Keratinocyte (primary cell): ENCODE results near the gene SYT6. TPM values are rescaled to one million over a fixed set of nuclear protein-coding genes. Genes with fewer than 3 reads are reported as not detected.

Source experiments
- DNase-seq: peaks from one replicate; pipeline ENCODE4 v3.0.0-alpha.2; 2011; ENCODE audit warnings: low read depth, missing footprints, low spot score
- FAIRE-seq: peaks from 2 replicates; lab custom pipeline; 2011; peaks lifted over from hg19 to GRCh38; lab: Jason Lieb, UNC
- H2AFZ ChIP-seq: 2 replicates; pipeline ENCODE4 v1.6.0; 2012; ENCODE audit warnings: low read length, control low read depth, inconsistent platforms; ENCODE audit not compliant: control insufficient read depth
- H3K27ac ChIP-seq: 2 replicates; pipeline ENCODE4 v1.5.1; 2011; ENCODE audit warnings: low read length; ENCODE audit not compliant: control insufficient read depth, insufficient read depth
- H3K27me3 ChIP-seq: 3 replicates; pipeline ENCODE4 v1.6.0; 2011; ENCODE audit warnings: low read length; ENCODE audit not compliant: control insufficient read depth, insufficient read depth; ENCODE audit errors: extremely low read depth
- H3K36me3 ChIP-seq, 2 experiments: 2 replicates in 1 of 2; 3 replicates in 1 of 2; pipeline ENCODE4 v1.5.1; 2011; ENCODE audit warnings: low read length in 2 of 2, mild to moderate bottlenecking in 1 of 2; ENCODE audit not compliant: control insufficient read depth in 2 of 2, insufficient read depth in 2 of 2; ENCODE audit errors: extremely low read depth in 1 of 2
- H3K4me1 ChIP-seq: 3 replicates; pipeline ENCODE4 v1.5.1; 2011; ENCODE audit warnings: low read length; ENCODE audit not compliant: control insufficient read depth, insufficient read depth; ENCODE audit errors: extremely low read depth
- H3K4me2 ChIP-seq: 3 replicates; pipeline ENCODE4 v1.6.0; 2011; ENCODE audit warnings: low read depth, low read length; ENCODE audit not compliant: control insufficient read depth, insufficient read depth; ENCODE audit errors: extremely low read depth
- H3K4me3 ChIP-seq, 3 experiments: fragments of 200-600 bp in 1 of 3; sonication (generic) in 1 of 3; 2 replicates in 2 of 3; 3 replicates in 1 of 3; pipeline ENCODE4 v1.5.1; 2011 to 2016; ENCODE audit warnings: low read length in 3 of 3, mild to moderate bottlenecking in 3 of 3, control low read depth in 2 of 3, inconsistent platforms in 1 of 3, low read depth in 1 of 3, mixed read lengths in 1 of 3, mixed run types in 1 of 3, moderate library complexity in 1 of 3; ENCODE audit not compliant: control insufficient read depth in 2 of 3, insufficient read depth in 2 of 3; ENCODE audit errors: extremely low read depth in 1 of 3
- H3K79me2 ChIP-seq: 2 replicates; pipeline ENCODE4 v1.6.0; 2012; ENCODE audit warnings: low read length; ENCODE audit not compliant: control insufficient read depth, insufficient read depth
- H3K9ac ChIP-seq: 3 replicates; pipeline ENCODE4 v1.6.0; 2011; ENCODE audit warnings: low read length; ENCODE audit not compliant: control insufficient read depth, insufficient read depth; ENCODE audit errors: extremely low read depth
- H3K9me1 ChIP-seq: 3 replicates; pipeline ENCODE4 v1.6.0; 2011; ENCODE audit warnings: low read length; ENCODE audit not compliant: control insufficient read depth, insufficient read depth; ENCODE audit errors: extremely low read depth
- H3K9me3 ChIP-seq: 2 replicates; pipeline ENCODE4 v1.5.1; 2012; ENCODE audit warnings: low read depth, low read length; ENCODE audit not compliant: control insufficient read depth
- H4K20me1 ChIP-seq: 3 replicates; pipeline ENCODE4 v1.6.0; 2011; ENCODE audit warnings: low read length; ENCODE audit not compliant: control insufficient read depth, insufficient read depth; ENCODE audit errors: extremely low read depth
- EZH2 ChIP-seq: IDR thresholded peaks from one replicate; pipeline ENCODE4 v1.6.1; 2012; ENCODE audit warnings: inconsistent platforms, mild to moderate bottlenecking, low read length, moderate library complexity
- dilution Hi-C: fragments of 300-500 bp; cut with MboI; formaldehyde crosslinking; loops from one replicate; pipeline ENCODE4 v1.7.0; 2020; ENCODE audit warnings: low sequenced_read_pairs; ENCODE audit not compliant: extremely low pct_ligation_motif_present
- polyA plus RNA-seq, 5 experiments: library from polyadenylated mRNA; depleted of rRNA in 3 of 5; stranded (reverse) in 3 of 5; stranded (forward) in 1 of 5; unstranded in 1 of 5; fragments of >200 nt; gene quantifications; 1 replicate in 1 of 5; 2 replicates in 3 of 5; 3 replicates in 1 of 5; pipeline versions ENCODE4 v1.2.1 to v1.2.3, GENCODE V29; 2011 to 2012; ENCODE audit warnings: missing spikeins in 2 of 5, low read depth in 1 of 5, low replicate concordance in 1 of 5
- TF ChIP-seq, protein P1 (sequence below), 3 experiments: IDR thresholded peaks in 1 of 3; conservative IDR thresholded peaks in 1 of 3; optimal IDR thresholded peaks in 1 of 3; 2 replicates in 2 of 3; 3 replicates in 1 of 3; pipeline versions ENCODE3 to v1.5.1; 2011; ENCODE audit warnings: low read length in 3 of 3, mild to moderate bottlenecking in 3 of 3, moderate library complexity in 2 of 3, control low read depth in 1 of 3, inconsistent platforms in 1 of 3; ENCODE audit not compliant: insufficient read depth in 2 of 3; ENCODE audit errors: extremely low read depth in 1 of 3

SYT6 gene
- polyA plus RNA-seq, 1 donor (not counting 4 experiments of a cell fraction or from before 2014, with no cell fraction given): not detected

GRCh38 chr1:114180742-114181141 lies 27.1 kb upstream of the SYT6 start:
- no peak overlapping the region for H3K9ac ChIP-seq
- no peaks in the 10 kb centered on the region for H3K36me3 ChIP-seq
- dilution Hi-C loops: no loop called here
- TF ChIP-seq EZH2: no peak
- TF ChIP-seq, protein P1, sequence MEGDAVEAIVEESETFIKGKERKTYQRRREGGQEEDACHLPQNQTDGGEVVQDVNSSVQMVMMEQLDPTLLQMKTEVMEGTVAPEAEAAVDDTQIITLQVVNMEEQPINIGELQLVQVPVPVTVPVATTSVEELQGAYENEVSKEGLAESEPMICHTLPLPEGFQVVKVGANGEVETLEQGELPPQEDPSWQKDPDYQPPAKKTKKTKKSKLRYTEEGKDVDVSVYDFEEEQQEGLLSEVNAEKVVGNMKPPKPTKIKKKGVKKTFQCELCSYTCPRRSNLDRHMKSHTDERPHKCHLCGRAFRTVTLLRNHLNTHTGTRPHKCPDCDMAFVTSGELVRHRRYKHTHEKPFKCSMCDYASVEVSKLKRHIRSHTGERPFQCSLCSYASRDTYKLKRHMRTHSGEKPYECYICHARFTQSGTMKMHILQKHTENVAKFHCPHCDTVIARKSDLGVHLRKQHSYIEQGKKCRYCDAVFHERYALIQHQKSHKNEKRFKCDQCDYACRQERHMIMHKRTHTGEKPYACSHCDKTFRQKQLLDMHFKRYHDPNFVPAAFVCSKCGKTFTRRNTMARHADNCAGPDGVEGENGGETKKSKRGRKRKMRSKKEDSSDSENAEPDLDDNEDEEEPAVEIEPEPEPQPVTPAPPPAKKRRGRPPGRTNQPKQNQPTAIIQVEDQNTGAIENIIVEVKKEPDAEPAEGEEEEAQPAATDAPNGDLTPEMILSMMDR (optimal IDR thresholded peaks at IDR 0.05 in 1 of 3, IDR thresholded peaks at IDR 0.05 in 1 of 3, conservative IDR thresholded peaks at IDR 0.05 in 1 of 3; ENCODE audit: extremely low read depth in 1 of 3, insufficient read depth in 2 of 3, low read length in 3 of 3): no peak
- no peak for DNase-seq
- FAIRE-seq: no peak
- no peak overlapping the region for H3K4me2 ChIP-seq
- H4K20me1 ChIP-seq: no peaks in the 10 kb centered on the region
- H3K27ac ChIP-seq: no peak overlapping the region
- H3K4me1 ChIP-seq: no peaks in the 10 kb centered on the region
- H3K27me3 ChIP-seq: peaks cover 4% of the 10 kb centered on the region
- H2AFZ ChIP-seq: no peak overlapping the region
- H3K9me3 ChIP-seq: no peaks in the 10 kb centered on the region
- no peaks in the 10 kb centered on the region for H3K79me2 ChIP-seq
- H3K4me3 ChIP-seq: no peak overlapping the region
- no peaks in the 10 kb centered on the region for H3K9me1 ChIP-seq

DNA sequence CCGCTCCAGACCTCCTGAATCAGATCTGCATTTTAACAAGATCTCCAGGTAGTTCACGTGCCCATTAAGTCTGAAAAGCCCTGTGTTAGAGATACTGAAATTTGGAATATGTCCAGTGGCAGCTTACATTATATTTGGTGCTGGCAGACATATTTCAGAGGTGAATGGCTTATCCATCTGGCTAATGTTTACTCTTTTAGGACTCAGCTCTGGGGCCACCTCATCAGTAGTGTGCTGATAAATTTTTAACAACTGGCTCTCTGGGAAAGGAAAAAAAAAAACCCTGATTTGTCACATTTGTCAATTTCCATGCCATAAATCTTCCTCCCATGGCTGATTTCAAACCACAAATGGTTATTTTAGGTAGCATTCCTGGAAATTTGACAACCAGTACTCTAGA lies 25.3 kb upstream of the SYT6 start:
- Histone ChIP-seq H4K20me1 (no peaks in the 10 kb centered on the region), H3K79me2 (no peaks in the 10 kb centered on the region), H3K27me3 (peaks cover 5% of the 10 kb centered on the region), H3K4me3 (no peak overlapping the region), H3K4me2 (no peak overlapping the region), H3K9ac (no peak overlapping the region), H2AFZ (no peak overlapping the region), H3K27ac (no peak overlapping the region), H3K9me1 (no peaks in the 10 kb centered on the region), H3K36me3 (no peaks in the 10 kb centered on the region), H3K9me3 (no peaks in the 10 kb centered on the region), H3K4me1 (no peaks in the 10 kb centered on the region)
- DNase-seq: no peak
- no peak for FAIRE-seq
- TF ChIP-seq, protein P1 (optimal IDR thresholded peaks at IDR 0.05 in 1 of 3, IDR thresholded peaks at IDR 0.05 in 1 of 3, conservative IDR thresholded peaks at IDR 0.05 in 1 of 3; ENCODE audit: extremely low read depth in 1 of 3, insufficient read depth in 2 of 3, low read length in 3 of 3): no peak
- TF ChIP-seq EZH2: no peak
- dilution Hi-C loops: no loop called here
